IPS-11a (cell line): ENCODE data around the gene CUX1.

Experiments
- H3K4me3 ChIP-seq: one replicate; pipeline ENCODE4 v1.5.1; 2013; ENCODE audit warnings: low read depth, low read length, control low read depth

CUX1 gene

DNA sequence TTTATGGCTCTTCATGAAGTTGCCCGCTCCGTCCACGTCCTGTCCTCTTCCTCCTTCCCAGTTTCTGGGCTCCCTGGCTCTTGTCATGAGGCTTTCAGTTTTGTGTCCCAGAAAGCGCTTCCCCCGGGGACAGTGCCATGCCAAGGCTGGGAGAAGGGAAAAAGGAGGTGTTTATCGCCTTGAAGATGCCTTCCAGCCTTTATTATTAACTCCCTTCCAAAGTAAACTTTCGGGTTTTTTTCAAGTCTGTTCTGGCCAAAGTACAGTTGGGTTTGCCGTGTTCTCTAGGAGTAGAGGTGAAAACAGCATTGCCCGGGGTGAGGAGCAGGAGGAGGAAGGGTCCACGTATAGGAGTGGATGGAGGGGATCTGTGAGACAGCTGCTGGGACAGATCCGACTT lies 117.2 kb downstream of the CUX1 start:
- H3K4me3 ChIP-seq = no peak overlapping the region

DNA sequence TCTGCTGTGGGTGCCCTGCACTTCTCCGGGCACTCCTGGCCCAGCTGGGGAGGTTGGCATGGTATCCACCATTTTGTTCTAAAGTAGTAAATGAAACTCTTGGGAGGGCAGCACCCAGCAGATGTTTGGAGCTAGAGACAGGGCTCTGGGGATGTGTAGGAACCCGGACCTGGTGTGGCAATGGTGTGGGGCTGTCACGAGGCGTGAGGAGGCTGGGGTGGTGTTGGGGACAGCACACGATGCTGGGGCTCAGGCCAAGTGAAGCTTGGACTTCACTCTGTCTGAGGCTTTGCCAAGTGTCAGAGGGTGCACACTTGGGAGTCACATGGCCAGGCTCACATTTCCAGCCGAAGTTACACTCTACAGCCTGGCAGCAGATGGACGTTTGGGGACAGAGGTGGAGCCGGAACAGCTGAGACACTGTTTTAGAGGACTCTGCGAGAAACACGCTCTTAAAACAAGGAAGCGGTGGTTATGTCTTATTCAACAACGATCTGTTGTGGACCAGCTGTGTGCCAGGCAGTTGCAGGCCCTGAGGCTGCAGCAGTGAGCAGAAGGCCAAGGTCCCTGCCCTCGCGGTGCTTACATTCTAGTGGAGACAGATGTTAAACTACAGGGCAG lies 118.2 kb downstream of the CUX1 start:
- H3K4me3 ChIP-seq = no peak overlapping the region

DNA sequence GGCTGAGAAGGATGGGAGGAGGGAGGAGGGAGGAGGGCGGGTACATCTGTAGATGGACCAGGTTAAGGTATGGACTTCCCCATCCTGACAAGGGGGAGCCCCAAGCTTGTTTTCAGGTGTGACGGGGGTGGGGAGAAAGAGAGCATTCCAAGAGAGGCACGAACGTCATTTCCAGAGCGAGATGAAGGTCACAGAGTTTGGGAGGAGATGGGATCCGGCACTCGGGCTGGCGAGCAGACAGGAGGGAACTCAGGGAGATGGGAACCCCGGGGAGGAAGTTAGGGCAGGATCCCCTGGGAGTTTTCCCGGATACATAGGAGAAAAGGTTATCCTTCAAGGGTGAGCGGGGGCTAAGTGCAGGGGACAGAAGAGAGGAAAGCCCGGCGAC lies 118.8 kb downstream of the CUX1 start:
- H3K4me3 ChIP-seq = no peak overlapping the region

DNA sequence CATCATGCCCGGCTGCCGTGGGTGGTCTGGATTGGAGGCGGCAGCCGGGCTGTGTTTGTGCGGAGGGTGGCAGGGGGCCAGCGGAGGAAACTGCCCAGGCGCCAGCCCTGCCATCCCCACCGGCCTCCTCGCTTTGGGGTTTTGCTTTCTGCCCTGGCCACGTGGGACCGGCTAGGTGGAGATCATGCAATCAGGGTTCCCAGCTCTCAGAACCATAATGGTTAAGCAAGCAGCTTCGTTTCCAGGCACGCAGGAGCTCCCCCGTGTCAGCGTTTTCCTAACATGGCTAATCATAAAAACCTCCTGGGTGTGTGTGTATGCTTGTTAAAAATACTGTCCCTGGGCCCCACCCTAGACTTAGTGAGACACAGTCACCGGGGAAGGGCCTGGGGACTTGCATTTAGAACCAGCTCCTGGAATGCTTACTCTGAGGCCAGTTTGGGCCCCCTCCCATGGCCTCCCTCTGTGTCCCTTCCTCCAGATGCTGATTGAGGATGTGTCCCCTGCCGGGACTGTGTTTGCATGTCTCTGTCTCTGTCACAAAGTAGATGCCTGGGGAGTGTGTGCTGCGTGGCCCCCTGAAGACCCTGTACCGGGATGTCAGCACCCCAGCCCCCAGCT lies 119.3 kb downstream of the CUX1 start:
- no peak overlapping the region for H3K4me3 ChIP-seq

DNA sequence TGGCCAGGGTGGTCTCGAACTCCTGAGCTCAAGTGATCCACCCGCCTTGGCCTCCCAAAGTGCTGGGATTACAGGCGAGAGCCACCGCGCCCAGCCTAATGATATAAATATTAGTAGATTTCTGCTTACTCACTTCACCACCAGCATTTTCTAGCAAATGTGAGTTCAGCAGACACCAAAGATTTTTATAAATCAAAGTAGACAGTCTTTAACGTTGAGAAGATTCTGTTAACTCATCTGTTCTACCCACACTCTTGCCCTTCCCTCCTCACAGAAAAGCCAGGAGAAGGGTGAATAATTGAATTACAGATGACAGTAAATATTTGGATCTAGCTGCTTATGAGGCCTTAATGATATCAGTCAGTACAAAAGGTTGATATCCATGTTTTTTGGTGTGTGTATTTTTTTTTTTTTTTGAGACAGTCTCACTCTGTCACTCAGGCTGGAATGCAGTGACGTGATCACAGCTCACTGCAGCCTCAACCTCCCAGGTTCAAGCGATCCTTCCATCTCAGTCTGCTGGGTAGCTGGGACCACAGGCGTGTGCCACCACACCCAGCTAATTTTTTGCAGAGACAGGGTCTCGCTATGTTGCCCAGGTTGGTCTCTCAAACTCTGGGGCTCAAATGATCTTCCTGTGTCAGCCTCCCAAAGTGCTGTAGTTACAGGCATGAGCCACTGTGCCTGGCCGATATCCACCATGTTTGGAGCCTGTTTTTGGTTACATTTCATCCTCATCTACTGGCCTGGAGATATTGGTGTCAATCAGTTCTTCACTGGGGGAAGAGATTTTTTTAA lies 120.5 kb downstream of the CUX1 start:
- no peak overlapping the region for H3K4me3 ChIP-seq

DNA sequence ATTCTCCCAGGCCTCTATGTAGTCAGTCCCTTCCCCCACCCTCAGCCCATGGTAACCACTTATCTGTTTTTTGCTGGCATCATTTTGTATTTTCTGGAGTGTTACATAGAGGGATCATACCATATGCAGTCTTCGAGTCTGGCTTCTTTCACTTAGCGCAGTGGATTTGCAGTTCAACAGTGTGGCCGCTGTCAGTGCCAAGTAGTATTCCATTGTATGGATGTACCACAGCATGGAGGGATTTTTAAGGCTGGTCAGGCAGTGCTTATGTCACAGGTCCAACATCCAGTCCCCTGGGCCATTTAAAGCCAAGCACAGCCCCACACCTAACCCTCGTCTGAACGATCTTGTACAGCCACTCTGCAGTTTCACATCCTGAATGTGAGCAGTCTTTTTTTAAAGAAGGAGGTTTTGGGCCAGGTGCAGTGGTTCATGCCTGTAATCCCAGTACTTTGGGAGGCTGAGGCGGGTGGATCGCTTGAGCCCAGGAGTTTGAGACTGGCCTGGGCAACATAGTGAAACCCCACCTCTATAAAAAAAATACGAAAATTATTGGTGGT lies 121.8 kb downstream of the CUX1 start:
- H3K4me3 ChIP-seq = no peak overlapping the region

DNA sequence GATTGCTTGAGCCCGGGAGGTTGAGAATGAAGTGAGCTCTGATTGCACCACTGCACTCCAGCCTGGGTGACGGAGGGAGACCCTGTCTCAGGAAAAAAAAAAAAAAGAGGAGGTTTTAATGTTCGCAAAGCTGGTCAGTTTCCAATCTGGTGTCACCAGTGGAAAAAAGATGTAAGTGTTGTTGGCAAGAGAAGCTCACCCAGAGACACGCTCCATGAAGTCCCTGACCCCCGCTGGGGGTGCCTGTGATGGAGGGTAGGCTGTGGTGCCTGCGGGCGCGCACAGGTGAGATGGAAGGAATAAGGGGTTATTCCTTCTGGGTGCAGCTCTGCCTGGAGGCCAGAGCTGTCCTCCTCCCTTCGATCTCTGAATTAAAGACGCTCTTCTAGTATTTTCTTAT lies 122.7 kb downstream of the CUX1 start:
- no peak overlapping the region for H3K4me3 ChIP-seq

DNA sequence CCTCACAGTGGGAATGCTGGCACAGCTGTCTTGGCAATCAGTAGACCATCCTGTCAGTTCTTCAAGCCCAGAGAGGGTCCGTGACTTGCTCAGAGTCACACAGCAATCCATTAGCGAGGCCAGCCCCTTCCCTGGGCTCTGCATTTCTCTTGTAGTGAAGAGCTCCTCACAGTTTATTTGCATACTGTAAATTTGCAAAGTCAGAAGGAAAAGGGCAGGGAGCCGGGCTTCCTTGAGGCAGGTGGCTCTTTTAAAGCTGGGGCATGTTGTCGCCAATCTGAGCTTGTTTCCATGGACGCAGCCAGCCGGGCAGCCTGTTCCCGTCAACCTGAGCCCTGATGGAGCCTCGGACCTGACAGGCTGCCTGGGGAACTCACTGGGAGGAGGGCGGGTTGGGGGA lies 123.4 kb downstream of the CUX1 start:
- no peak overlapping the region for H3K4me3 ChIP-seq

DNA sequence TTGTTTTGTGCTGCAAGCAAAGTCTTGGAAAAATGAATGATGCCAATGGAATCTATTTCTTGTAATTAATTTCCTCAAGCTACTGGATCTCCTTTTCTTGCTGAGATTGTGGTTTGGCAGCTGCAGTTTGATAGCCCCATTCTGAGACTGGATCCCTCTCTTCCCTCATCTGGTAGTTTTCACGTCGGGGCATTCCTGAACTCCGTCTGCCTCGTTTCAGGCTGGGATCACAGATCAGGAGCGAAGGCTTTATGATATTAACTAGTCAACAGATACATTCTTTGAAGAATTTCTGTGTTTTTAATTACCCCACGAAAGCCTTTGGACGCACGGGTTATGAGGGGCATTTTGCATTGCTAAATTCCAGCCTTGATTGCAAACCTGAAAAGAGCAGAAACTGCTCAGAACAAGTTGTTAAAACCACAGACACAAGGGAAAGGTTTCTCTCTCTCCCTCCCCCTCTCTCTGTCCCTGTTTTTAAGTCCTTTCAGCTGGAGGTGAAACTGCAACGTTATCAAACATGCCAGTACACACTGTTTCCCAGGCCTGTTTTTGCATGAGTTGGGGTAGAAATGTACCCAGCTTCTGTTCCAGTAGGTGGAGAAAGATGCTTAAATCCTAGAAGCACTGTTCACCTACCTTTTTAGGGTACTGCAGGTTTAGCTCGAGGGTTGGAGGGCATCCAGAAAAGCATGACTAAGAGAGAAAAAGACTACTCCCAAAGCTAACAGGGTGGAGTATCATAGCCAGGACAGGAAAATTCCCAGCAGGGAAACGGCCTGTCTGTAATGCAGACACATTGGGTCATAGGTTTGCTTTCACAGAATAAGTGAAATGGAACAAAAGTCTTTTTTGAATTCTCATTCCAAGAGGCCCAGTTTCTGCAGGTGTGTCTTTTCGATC lies 124.3 kb downstream of the CUX1 start:
- H3K4me3 ChIP-seq = no peak overlapping the region

DNA sequence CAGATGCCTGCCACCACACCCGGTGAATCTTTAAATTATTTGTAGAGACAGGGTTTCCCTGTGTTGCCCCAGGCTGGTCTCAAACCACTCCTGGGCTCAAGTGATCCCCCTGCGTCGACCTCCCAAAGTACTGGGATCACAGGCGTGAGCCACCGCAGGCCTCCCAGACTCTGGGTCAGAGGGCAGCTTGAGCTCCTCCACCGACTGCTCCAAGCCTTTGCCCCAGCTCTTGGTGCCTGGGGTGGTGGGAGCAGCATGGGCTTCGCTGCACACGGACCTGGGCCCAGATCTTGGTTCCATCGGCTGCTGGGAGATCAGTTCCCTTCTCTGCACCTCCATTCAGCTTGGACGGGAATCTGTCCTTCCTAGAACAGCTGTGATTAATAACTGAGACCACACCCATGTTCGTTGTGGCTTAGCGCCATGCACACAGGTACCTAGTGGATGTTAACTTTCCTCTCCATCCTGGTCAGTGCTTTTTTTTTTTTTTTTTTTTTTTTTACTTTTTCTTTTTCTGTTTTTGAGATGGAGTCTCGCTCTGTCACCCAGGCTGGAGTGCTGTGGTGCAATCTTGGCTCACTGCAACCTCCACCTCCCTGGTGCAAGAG lies 125.3 kb downstream of the CUX1 start:
- H3K4me3 ChIP-seq = no peak overlapping the region

DNA sequence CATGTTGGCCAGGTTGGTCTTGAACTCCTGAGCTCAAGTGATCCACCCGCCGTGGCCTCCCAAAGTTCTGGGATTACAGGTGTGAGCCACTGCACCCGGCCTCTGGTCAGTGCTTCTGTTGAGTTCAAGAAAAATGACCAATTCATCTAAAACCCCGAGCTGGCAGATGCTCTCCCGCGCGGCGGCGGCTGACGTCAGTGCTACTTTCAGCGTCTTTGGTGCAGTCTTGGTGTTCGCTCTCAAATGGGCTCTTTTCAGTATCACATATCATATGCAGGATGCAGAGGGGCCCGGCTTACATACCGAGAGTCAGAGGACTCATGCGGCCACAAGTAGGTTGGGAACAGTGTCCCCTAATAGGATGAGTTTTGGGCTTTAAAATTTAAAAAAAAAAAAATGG lies 125.9 kb downstream of the CUX1 start:
- no peak overlapping the region for H3K4me3 ChIP-seq

DNA sequence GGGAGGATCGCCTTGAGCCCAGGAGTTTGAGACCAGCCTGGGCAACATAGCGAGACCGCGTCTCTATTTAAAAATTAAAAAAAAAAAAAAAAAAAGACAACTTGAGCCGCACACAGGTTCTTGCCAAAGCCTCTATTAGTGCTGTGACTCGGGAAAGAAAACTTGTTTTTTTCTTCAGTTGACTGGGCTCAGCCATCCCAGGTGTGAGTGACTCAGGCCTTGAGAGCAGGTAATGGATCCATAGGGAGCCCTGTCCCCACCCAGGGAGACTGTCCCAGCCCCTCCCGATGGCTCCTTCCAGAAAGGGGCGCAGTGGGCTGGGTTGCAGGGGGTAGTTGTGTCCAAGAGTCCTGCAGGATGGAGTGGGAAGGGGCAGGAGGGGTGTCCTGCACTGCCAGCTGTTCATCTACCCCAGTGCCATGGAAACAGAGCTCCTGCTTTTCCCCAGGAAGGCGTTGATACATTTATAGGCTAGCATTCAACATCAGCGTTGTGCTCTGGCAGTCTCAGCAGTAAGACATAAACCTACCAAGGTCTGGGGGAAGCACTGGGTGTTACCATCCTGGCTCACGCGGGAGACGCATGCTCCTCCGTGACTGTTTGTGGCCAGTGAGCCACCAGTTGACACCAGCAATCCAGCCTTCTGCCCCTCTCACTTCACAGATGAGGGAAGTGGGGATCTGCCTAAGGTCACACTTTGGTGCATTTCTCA lies 126.6 kb downstream of the CUX1 start:
- H3K4me3 ChIP-seq = no peak overlapping the region

DNA sequence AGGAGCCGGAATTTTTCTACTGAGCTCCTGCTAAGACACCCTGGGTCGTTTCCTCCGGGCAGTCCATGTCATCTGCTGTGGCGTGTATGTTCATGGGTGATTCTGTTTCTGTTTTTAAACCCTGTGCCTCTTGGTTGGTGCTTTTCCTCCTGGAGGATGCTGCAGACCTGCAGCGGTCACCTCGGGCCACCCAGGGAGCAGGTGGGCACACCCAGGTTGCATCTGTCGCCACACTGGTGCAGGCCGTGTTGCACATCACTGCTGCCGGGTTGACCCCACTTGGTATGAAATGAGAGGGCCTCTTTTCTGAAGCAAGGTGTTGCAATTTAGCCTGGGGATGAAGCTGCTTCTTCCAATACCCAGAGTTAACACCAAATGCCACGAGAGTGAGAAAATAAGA lies 127.2 kb downstream of the CUX1 start:
- H3K4me3 ChIP-seq = no peak overlapping the region

DNA sequence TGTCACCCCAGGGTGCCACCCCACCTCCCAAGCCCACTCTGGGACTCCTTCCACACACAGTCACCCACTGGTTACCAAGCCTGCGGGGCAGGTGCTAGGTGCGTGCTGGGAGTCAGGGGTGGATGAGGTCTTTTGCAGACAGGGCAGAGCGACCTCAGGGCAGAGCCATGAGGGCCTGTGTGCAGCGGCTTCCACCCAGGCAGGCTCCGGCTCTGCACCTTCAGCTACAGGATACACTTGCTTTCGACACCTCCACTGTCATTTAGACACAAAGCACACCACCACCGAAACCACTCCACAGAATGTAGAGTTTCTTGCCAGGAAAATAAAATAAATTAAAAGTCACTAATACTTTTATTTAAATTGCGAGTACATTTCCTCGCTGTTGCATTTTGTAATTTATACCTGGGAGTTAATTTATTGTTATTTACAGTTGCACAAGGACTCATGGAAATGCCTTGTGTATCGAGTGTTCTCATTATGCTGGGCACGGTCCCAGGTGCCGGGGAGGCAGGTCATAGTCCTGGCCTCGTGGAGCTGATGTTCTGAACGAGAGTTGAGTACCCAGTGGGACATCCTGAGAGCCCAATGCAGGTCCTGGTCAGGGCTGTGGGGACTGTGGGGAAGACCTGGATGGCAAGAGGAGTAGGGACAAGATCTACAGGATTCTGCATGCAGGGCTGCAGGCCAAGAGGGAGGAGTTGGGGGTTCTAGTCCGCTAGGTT lies 127.8 kb downstream of the CUX1 start:
- no peak overlapping the region for H3K4me3 ChIP-seq

DNA sequence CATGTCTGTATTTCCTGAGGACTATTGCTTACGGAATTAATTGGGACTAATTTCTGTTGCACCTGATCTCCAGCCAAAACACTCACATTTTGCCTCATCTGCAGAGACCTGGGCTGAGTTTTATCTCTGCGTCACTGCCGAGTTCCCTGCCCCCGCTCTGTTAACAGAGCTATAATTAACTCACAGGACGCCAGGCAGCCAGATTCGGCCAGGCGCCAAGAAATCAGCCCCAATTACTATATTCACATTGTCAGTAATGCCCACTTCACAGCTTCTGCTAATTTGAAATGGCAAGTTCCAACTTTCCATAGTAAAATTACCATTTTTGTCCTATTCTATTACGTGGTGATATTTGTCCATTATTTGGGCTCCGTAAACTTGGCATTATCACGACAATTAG lies 130.5 kb downstream of the CUX1 start:
- H3K4me3 ChIP-seq = no peak overlapping the region

DNA sequence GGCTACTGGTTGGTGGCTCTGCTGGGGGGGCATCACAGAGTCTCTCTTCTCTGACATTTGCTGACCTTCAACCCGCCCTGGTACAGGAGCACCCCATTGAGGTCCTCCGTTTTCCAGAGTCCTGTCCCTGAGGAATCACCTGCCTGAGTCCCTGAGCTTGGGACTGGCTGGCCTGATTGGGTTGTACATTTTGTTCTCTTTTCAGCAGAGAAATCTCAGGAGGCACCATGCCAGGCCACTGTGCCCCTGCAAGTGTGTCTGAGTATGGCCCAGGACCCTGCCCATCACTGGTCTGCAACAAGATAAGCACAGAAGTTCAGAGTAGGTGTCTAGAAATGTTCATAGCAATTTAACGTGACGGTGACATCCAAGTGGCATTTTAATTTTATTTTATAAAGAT lies 131.2 kb downstream of the CUX1 start:
- no peak overlapping the region for H3K4me3 ChIP-seq

DNA sequence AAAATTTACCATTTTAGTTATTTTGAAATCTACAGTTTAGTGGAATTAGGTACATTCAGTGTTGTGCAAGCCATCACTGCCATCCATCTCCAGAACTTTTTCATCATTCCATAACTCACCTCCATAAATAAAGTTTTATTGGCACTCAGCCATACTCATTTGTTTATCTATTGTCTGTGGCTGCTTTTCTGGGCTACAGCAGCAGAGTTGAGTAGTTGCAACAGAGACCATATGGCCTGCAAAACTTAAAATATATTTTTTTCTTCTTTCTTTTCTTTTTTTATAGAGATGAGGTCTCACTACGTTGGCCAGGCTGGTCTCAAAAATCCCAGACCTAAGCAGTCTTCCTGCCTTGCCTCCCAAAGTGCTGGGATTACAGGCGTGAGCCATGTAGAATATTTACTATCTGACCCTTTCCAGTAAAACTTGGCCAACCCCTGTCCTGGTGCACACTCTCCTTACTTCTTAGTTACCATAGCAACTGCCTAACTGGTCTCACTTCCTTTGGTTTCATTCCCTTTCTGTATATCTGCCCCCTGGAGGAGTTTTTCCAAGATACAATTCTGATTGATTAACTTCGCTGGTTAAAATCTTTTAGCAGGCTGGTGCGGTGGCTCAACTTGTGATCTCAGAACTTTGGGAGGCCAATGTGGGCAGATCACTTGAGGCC lies 133.2 kb downstream of the CUX1 start:
- H3K4me3 ChIP-seq = no peak overlapping the region

DNA sequence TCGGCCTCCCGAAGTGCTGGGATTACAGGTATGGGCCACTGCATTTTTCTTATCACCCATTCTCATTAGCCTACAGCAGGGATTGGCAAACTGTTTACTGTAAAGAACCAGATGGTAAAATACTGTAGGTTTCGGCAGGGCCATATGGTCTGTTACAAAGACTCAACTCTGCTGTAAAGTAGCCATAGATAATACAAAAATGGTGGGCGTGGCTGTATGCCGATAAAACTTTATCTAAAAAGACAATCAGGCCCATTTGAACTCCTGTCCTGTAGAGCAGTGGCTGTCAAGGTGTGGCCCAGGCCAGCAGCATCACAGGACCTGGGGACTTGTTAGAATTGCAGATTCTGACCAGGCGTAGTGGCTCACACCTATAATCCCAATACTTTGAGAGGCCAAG lies 134.3 kb downstream of the CUX1 start:
- no peak overlapping the region for H3K4me3 ChIP-seq
